Rectal smooth muscle tissue (tissue), 1 donor: ENCODE results near the gene AGAP2.
"Not testable (repeated sequence)": the region's sequence is repeated elsewhere in the genome, so short reads cannot be mapped to it uniquely, and the experiment has no call there.

Experiments used
- H3K27ac ChIP-seq: one replicate; pipeline ENCODE4 v1.7.0; 2013; ENCODE audit warnings: low read depth, low read length, inconsistent platforms
- H3K27me3 ChIP-seq: one replicate; pipeline ENCODE4 v1.7.0; 2013; ENCODE audit warnings: low read length; ENCODE audit not compliant: control insufficient read depth, insufficient read depth
- H3K36me3 ChIP-seq: one replicate; pipeline ENCODE4 v1.7.0; 2013; ENCODE audit warnings: low read length; ENCODE audit not compliant: control insufficient read depth, insufficient read depth
- H3K4me1 ChIP-seq: one replicate; pipeline ENCODE4 v1.7.0; 2013; ENCODE audit warnings: low read length; ENCODE audit not compliant: control insufficient read depth, insufficient read depth
- H3K4me3 ChIP-seq: one replicate; pipeline ENCODE4 v1.7.0; 2013; ENCODE audit warnings: low read length
- H3K9ac ChIP-seq: one replicate; pipeline ENCODE4 v1.7.0; 2013; ENCODE audit warnings: low read length

The AGAP2 gene

GRCh38 chr12:57775563-57776246 is 37.2 kb upstream of the AGAP2 start:
- Histone ChIP-seq H3K4me3 (no peak overlapping the region), H3K27ac (no peak overlapping the region), H3K4me1 (peaks cover 3% of the 10 kb centered on the region), H3K9ac (no peak overlapping the region), H3K36me3 (peaks cover 3% of the 10 kb centered on the region), H3K27me3 (no peaks in the 10 kb centered on the region)

- Histone ChIP-seq H3K27ac (no peak overlapping the region), H3K36me3 (no peaks in the 10 kb centered on the region), H3K4me3 (no peak overlapping the region), H3K4me1 (peaks cover 3% of the 10 kb centered on the region), H3K9ac (no peak overlapping the region), H3K27me3 (no peaks in the 10 kb centered on the region)
Observed at GRCh38 chr12:57775044-57775443, 36.5 kb upstream of the AGAP2 start.

- not testable (repeated sequence) for H3K27me3 ChIP-seq, H3K4me3 ChIP-seq, H3K36me3 ChIP-seq, H3K4me1 ChIP-seq, H3K27ac ChIP-seq, H3K9ac ChIP-seq
Observed at GRCh38 chr12:57774634-57775033, 36.1 kb upstream of the AGAP2 start.

- peak within 1 kb of the TSS; percentile 89 for H3K9ac ChIP-seq
- peaks cover 3% of the 10 kb centered on the region for H3K4me1 ChIP-seq
- H3K27ac ChIP-seq = peak within 1 kb of the TSS; percentile 94
- peak within 1 kb of the TSS; percentile 100 for H3K4me3 ChIP-seq
- no peaks in the 10 kb centered on the region for H3K27me3 ChIP-seq
- peaks cover 4% of the 10 kb centered on the region for H3K36me3 ChIP-seq
Observed at GRCh38 chr12:57772429-57773322, 34.1 kb upstream of the AGAP2 start, which contains the start of gene EEF1AKMT3. TSS of gene EEF1AKMT3 (plus strand) at chr12:57772614. CDS start at chr12:57772725, 111 bp downstream.

- Histone ChIP-seq H3K36me3 (peaks cover 4% of the 10 kb centered on the region), H3K27me3 (no peaks in the 10 kb centered on the region), H3K4me3 (peak within 1 kb of the TSS; percentile 100), H3K9ac (peak within 1 kb of the TSS; percentile 89), H3K4me1 (peaks cover 3% of the 10 kb centered on the region), H3K27ac (peak within 1 kb of the TSS; percentile 94)
Observed at GRCh38 chr12:57771873-57772428, 33.4 kb upstream of the AGAP2 start, which contains the start of gene METTL1. TSS of gene METTL1 (minus strand) at chr12:57772105. CDS start at chr12:57772083, 22 bp downstream.

- H3K27me3 ChIP-seq = peaks cover 4% of the 10 kb centered on the region
- peak overlapping the region; percentile 94 for H3K27ac ChIP-seq
- H3K9ac ChIP-seq = peak overlapping the region; percentile 42
- H3K36me3 ChIP-seq = peaks cover 4% of the 10 kb centered on the region
- H3K4me3 ChIP-seq = peak overlapping the region; percentile 100
- peaks cover 8% of the 10 kb centered on the region for H3K4me1 ChIP-seq
Observed at GRCh38 chr12:57771236-57771872, 32.8 kb upstream of the AGAP2 start.

- peaks cover 9% of the 10 kb centered on the region for H3K4me1 ChIP-seq
- H3K36me3 ChIP-seq = peaks cover 4% of the 10 kb centered on the region
- no peak overlapping the region for H3K9ac ChIP-seq
- H3K27ac ChIP-seq = no peak overlapping the region
- peaks cover 7% of the 10 kb centered on the region for H3K27me3 ChIP-seq
- no peak overlapping the region for H3K4me3 ChIP-seq
Observed at GRCh38 chr12:57770734-57771133, 32.2 kb upstream of the AGAP2 start.

GRCh38 chr12:57769594-57769993 is 31.1 kb upstream of the AGAP2 start:
- Histone ChIP-seq H3K4me1 (peaks cover 12% of the 10 kb centered on the region), H3K27ac (no peak overlapping the region), H3K27me3 (peaks cover 18% of the 10 kb centered on the region), H3K36me3 (peaks cover 4% of the 10 kb centered on the region), H3K9ac (no peak overlapping the region), H3K4me3 (no peak overlapping the region)

- Histone ChIP-seq H3K4me1 (peaks cover 12% of the 10 kb centered on the region), H3K27me3 (peaks cover 27% of the 10 kb centered on the region), H3K27ac (no peak overlapping the region), H3K4me3 (no peak overlapping the region), H3K9ac (no peak overlapping the region), H3K36me3 (peaks cover 4% of the 10 kb centered on the region)
Observed at GRCh38 chr12:57767876-57768275, 29.3 kb upstream of the AGAP2 start.

GRCh38 chr12:57767305-57767698 is 28.8 kb upstream of the AGAP2 start:
- peak overlapping the region; percentile 65 for H3K4me3 ChIP-seq
- H3K36me3 ChIP-seq = peaks cover 4% of the 10 kb centered on the region
- H3K4me1 ChIP-seq = peaks cover 12% of the 10 kb centered on the region
- peaks cover 27% of the 10 kb centered on the region for H3K27me3 ChIP-seq
- H3K9ac ChIP-seq = no peak overlapping the region
- H3K27ac ChIP-seq = no peak overlapping the region

- peak within 1 kb of the TSS; percentile 65 for H3K4me3 ChIP-seq
Observed at GRCh38 chr12:57766464-57767304, 28.1 kb upstream of the AGAP2 start, which contains the start of gene CYP27B1. TSS of gene CYP27B1 (minus strand) at chr12:57767078. CDS start at chr12:57767041, 37 bp downstream.

More at GRCh38 chr12:57766464-57767304, 28.1 kb upstream of the AGAP2 start, which contains the start of gene CYP27B1:
- H3K36me3 ChIP-seq = peaks cover 4% of the 10 kb centered on the region
- H3K27ac ChIP-seq = no peak within 1 kb of the TSS
- H3K4me1 ChIP-seq = peaks cover 12% of the 10 kb centered on the region
- H3K27me3 ChIP-seq = peaks cover 27% of the 10 kb centered on the region
- H3K9ac ChIP-seq = no peak within 1 kb of the TSS
